HepG2 (cell line): ENCODE results near the gene PANK3. TPM values are rescaled to one million over a fixed set of nuclear protein-coding genes. Genes with fewer than 3 reads are reported as not detected.

Source experiments
- CEBPZ ChIP-seq: IDR thresholded peaks from 2 replicates; pipeline ENCODE4 v1.6.1; 2012; ENCODE audit warnings: low read length, improper control_type of control experiment
- DR1 ChIP-seq: sonication (generic); formaldehyde crosslinking; IDR thresholded peaks from 2 replicates; pipeline ENCODE4 v1.8.0; 2021; ENCODE audit warnings: mild to moderate bottlenecking, missing genetic modification reagents, inconsistent platforms
- E2F2 ChIP-seq: sonication (generic); formaldehyde crosslinking; IDR thresholded peaks from 2 replicates; pipeline ENCODE4 v1.4.0; 2020; ENCODE audit warnings: missing genetic modification reagents, borderline replicate concordance
- ELF1 ChIP-seq: sonication (generic); formaldehyde crosslinking; IDR thresholded peaks from 2 replicates; pipeline ENCODE4 v1.4.0; 2020; ENCODE audit warnings: missing genetic modification reagents
- FOXP1 ChIP-seq, 2 experiments: fragments of 450-650 bp in 1 of 2; IDR thresholded peaks; 2 replicates each; pipeline ENCODE4 v1.6.1; 2017 to 2018; ENCODE audit warnings: antibody characterized with exemption in 1 of 2
- HNF1A ChIP-seq, 2 experiments: sonication (generic) in 1 of 2; formaldehyde crosslinking in 1 of 2; IDR thresholded peaks; 2 replicates each; pipeline versions ENCODE4 v1.4.0 to v1.6.1; 2016 to 2020; ENCODE audit warnings: borderline replicate concordance in 1 of 2, low read depth in 1 of 2, mild to moderate bottlenecking in 1 of 2, missing genetic modification reagents in 1 of 2
- LRRFIP1 ChIP-seq: sonication (generic); formaldehyde crosslinking; conservative IDR thresholded peaks from 2 replicates; pipeline ENCODE4 v1.4.0; 2020; ENCODE audit warnings: missing genetic modification reagents
- MTA1 ChIP-seq: sonication (generic); formaldehyde crosslinking; IDR thresholded peaks from 2 replicates; pipeline ENCODE4 v1.4.0; 2020; ENCODE audit warnings: missing genetic modification reagents, mild to moderate bottlenecking, borderline replicate concordance
- TBL1XR1 ChIP-seq: fragments of 150-350 bp; IDR thresholded peaks from 2 replicates; pipeline ENCODE4 v1.6.1; 2014; ENCODE audit warnings: borderline replicate concordance, low read length; ENCODE audit not compliant: partially characterized antibody
- TEAD3 ChIP-seq: optimal IDR thresholded peaks from 2 replicates; pipeline ENCODE3; 2016; ENCODE audit warnings: borderline replicate concordance
- ZBTB1 ChIP-seq: sonication (generic); formaldehyde crosslinking; IDR thresholded peaks from 2 replicates; pipeline ENCODE4 v1.4.0; 2020; ENCODE audit warnings: missing genetic modification reagents, borderline replicate concordance
- ZHX1 ChIP-seq: sonication (generic); formaldehyde crosslinking; IDR thresholded peaks from 2 replicates; pipeline ENCODE4 v1.8.1; 2022; ENCODE audit warnings: low read depth, mild to moderate bottlenecking, missing genetic modification reagents
- ZNF224 ChIP-seq: sonication (generic); formaldehyde crosslinking; IDR thresholded peaks from 2 replicates; pipeline ENCODE4 v1.5.0; 2020; ENCODE audit warnings: mild to moderate bottlenecking, missing genetic modification reagents
- ZNF761 ChIP-seq: sonication (generic); formaldehyde crosslinking; conservative IDR thresholded peaks from 2 replicates; pipeline ENCODE4 v1.4.0; 2020; ENCODE audit warnings: mild to moderate bottlenecking, missing genetic modification reagents
- polyA plus RNA-seq, 8 experiments: library from polyadenylated mRNA; depleted of rRNA in 3 of 8; stranded (reverse) in 7 of 8; unstranded in 1 of 8; fragments of >200 nt; fragmentation: Illumina TruSeq in 4 of 8; extraction: Trizol in 4 of 8; gene quantifications; 2 replicates each; pipeline versions ENCODE4 v1.2.1 to v1.2.3, GENCODE V29; 2011 to 2016; ENCODE audit warnings: low read depth in 4 of 8, missing spikeins in 1 of 8, mixed read lengths in 1 of 8; ENCODE audit not compliant: insufficient read depth in 1 of 8
- total RNA-seq, 5 experiments: library from RNA; depleted of rRNA; stranded (reverse); fragments of >200 nt; fragmentation: Illumina TruSeq; extraction: Trizol; gene quantifications; 2 replicates each; pipeline ENCODE4 v1.2.3, GENCODE V29; 2016; ENCODE audit warnings: low read depth in 1 of 5

PANK3 gene
- total and polyA plus RNA-seq, 2 of the 13 experiments (the other 11 are each of a cell fraction or from before 2014, with no cell fraction given): 26.9 to 69.5 TPM

GRCh38 chr5:168613996-168614395 is 34.8 kb upstream of the PANK3 start (continued):
- TF ChIP-seq TEAD3 (CRISPR knock-in tag) (peak; percentile 82), ZBTB1 (CRISPR knock-in tag) (no peak), CEBPZ (no peak), ZNF224 (CRISPR knock-in tag) (no peak), DR1 (CRISPR knock-in tag) (no peak), ELF1 (CRISPR knock-in tag) (no peak), ZNF761 (CRISPR knock-in tag) (no peak), HNF1A (IDR thresholded peaks at IDR 0.05; ENCODE audit: low read depth) (no peak), HNF1A (CRISPR knock-in tag; IDR thresholded peaks at IDR 0.05; ENCODE audit: borderline replicate concordance) (no peak), FOXP1 (IDR thresholded peaks at IDR 0.05) (no peak), FOXP1 (CRISPR knock-in tag; IDR thresholded peaks at IDR 0.05) (peak; percentile 40; the same call in 1 of the 2 replicates), MTA1 (no peak), TBL1XR1 (no peak), LRRFIP1 (CRISPR knock-in tag) (no peak), E2F2 (CRISPR knock-in tag) (no peak), ZHX1 (CRISPR knock-in tag) (no peak)
